Activated CD4-positive, alpha-beta T cell treated with anti-CD3 and anti-CD28 coated beads for 36 hours (primary cell): ENCODE measurements around the gene MUSTN1. TPM values are rescaled to one million over a fixed set of nuclear protein-coding genes. Genes with fewer than 3 reads are reported as not detected.

Experiments
- ATAC-seq: fragments of 200-7000 bp; cut with Tn5 transposase; one replicate; pipeline ENCODE4 v1.10.0; 2021; ENCODE audit warnings: mild to moderate bottlenecking, moderate library complexity
- CTCF ChIA-PET: fragments of 350-600 bp; sonication (Branson Sonifier 250); formaldehyde crosslinking; loops from one replicate; lab custom pipeline; 2021; ENCODE audit warnings: antibody characterized with exemption; lab: Charles Lee
- POLR2A ChIA-PET: fragments of 350-600 bp; sonication (Branson Sonifier 250); formaldehyde crosslinking; loops from one replicate; lab custom pipeline; 2021; ENCODE audit warnings: antibody characterized with exemption, inconsistent platforms; lab: Charles Lee
- DNase-seq: peaks from one replicate; pipeline ENCODE4 v3.0.0-alpha.2; 2020
- H3K27ac Mint-ChIP-seq: one replicate; pipeline ENCODE4 v1.8.0; 2021; ENCODE audit warnings: mixed read lengths
- H3K27me3 Mint-ChIP-seq: one replicate; pipeline ENCODE4 v1.8.0; 2021; ENCODE audit warnings: mixed read lengths
- H3K36me3 Mint-ChIP-seq: one replicate; pipeline ENCODE4 v1.8.0; 2021; ENCODE audit warnings: low read depth, mixed read lengths
- H3K4me1 Mint-ChIP-seq: one replicate; pipeline ENCODE4 v1.8.0; 2021; ENCODE audit warnings: mixed read lengths
- H3K4me3 Mint-ChIP-seq: one replicate; pipeline ENCODE4 v1.8.0; 2021; ENCODE audit warnings: mild to moderate bottlenecking, moderate library complexity, mixed read lengths
- H3K9me3 Mint-ChIP-seq: one replicate; pipeline ENCODE4 v1.8.0; 2021; ENCODE audit warnings: low read depth, mixed read lengths
- intact Hi-C, 2 experiments: fragments of 100-400 bp; cut with DNase I in 1 of 2; cut with micrococcal nuclease in 1 of 2; formaldehyde crosslinking; loops; one replicate each; pipeline versions ENCODE4 v1.14.2 to v1.15.1; 2022 to 2024; cut with DNase I, micrococcal nuclease
- total RNA-seq, 2 experiments: library from RNA; stranded (reverse); gene quantifications; one replicate each; pipeline ENCODE4 v1.2.3, GENCODE V29; 2021

The MUSTN1 gene
- total RNA-seq, 2 experiments from 2014 or later, result 2.8 TPM; not detected in 1

- Mint-ChIP-seq H3K4me3 (no peak overlapping the region), H3K9me3 (no peaks in the 10 kb centered on the region), H3K27ac (no peak overlapping the region), H3K36me3 (peaks cover 5% of the 10 kb centered on the region), H3K27me3 (no peaks in the 10 kb centered on the region), H3K4me1 (peaks cover 13% of the 10 kb centered on the region)
- DNase-seq (no peak), ATAC-seq (no peak)
- CTCF ChIA-PET, result interaction anchor here (0.6 to 2.2 kb wide), 10 partner anchors 8 to 227 kb away, joined by 3 to 9 read pairs (median 4); no protein-coding TSS in a partner anchor
- intact Hi-C loops, result loop anchor here in 1 of 2 experiments (2.0 kb wide), 1 partner anchor 52 kb away; the partner anchor contains the start of gene STIMATE
- POLR2A ChIA-PET, result no interaction called here
These were observed 9.6 kb upstream of the MUSTN1 start for GRCh38 chr3:52844290-52844975.

DNA sequence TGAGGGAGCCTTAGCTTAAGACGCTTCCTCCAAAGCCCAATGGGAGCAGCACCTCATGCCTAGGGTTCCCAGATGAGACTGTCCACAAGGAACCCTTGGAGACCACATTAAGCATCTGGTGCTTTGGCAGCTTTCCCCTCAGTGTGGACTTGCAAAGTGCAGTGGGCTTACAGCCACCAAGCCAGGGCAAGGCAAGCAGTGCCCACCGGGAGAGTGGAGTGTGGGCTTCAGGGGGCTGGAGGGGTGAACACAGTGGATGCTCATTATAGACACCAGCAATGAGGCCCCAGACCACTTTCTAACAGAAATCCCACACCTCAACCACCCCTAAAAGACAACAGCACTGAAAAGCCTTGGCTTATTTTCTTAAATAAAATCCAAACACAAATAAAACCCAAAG is 9.1 kb upstream of the MUSTN1 start:
- no peaks in the 10 kb centered on the region for H3K27me3 Mint-ChIP-seq
- DNase-seq (no peak), ATAC-seq (no peak)
- CTCF ChIA-PET, result interaction anchor here (0.6 to 2.2 kb wide), 6 partner anchors 9 to 94 kb away, joined by 3 to 7 read pairs (median 5); no protein-coding TSS in a partner anchor
- peaks cover 16% of the 10 kb centered on the region for H3K4me1 Mint-ChIP-seq
- no peak overlapping the region for H3K27ac Mint-ChIP-seq
- H3K9me3 Mint-ChIP-seq, result no peaks in the 10 kb centered on the region
- H3K4me3 Mint-ChIP-seq, result no peak overlapping the region
- POLR2A ChIA-PET, result interaction anchor here (0.6 kb wide), 1 partner anchor 71 kb away, joined by 3 read pairs; no protein-coding TSS in a partner anchor
- H3K36me3 Mint-ChIP-seq, result peaks cover 4% of the 10 kb centered on the region
- intact Hi-C loops, result loop anchor here in 1 of 2 experiments (2.0 kb wide), 1 partner anchor 53 kb away; the partner anchor contains the start of gene STIMATE

GRCh38 chr3:52843108-52843865 is 8.5 kb upstream of the MUSTN1 start:
- ATAC-seq (no peak), DNase-seq (no peak)
- intact Hi-C loops, result no loop called here
- H3K36me3 Mint-ChIP-seq, result peaks cover 2% of the 10 kb centered on the region
- no peak overlapping the region for H3K27ac Mint-ChIP-seq
- H3K9me3 Mint-ChIP-seq, result no peaks in the 10 kb centered on the region
- H3K4me3 Mint-ChIP-seq, result no peak overlapping the region
- CTCF ChIA-PET, result interaction anchor here (0.6 to 2.2 kb wide), 6 partner anchors 9 to 376 kb away, joined by 3 to 7 read pairs (median 5); no protein-coding TSS in a partner anchor
- POLR2A ChIA-PET, result interaction anchor here (0.6 kb wide), 1 partner anchor 71 kb away, joined by 3 read pairs; no protein-coding TSS in a partner anchor
- no peaks in the 10 kb centered on the region for H3K27me3 Mint-ChIP-seq
- H3K4me1 Mint-ChIP-seq, result peaks cover 22% of the 10 kb centered on the region

DNA sequence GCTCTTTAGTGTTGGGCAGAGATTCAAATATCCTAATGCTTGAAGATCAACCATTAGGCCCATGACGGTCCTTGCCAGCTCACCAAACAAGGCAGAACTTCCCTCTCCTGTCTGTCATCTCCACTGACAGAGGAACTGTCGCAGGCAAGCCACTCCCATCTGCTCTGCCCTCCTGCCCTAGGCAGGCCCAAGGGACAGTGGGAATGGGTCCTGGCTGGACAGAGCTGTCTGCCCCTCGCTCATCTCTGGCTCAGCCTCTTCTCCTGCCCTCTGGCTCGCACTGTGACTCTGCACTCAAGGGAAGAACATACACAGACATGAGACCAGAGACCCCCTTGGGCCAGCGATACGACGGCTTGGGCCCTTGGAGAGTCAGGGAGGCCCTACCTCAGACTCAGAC is 7.6 kb upstream of the MUSTN1 start:
- H3K27ac Mint-ChIP-seq, result no peak overlapping the region
- ATAC-seq (no peak), DNase-seq (no peak)
- H3K4me1 Mint-ChIP-seq, result peaks cover 30% of the 10 kb centered on the region
- no peak overlapping the region for H3K4me3 Mint-ChIP-seq
- H3K36me3 Mint-ChIP-seq, result peaks cover 2% of the 10 kb centered on the region
- CTCF ChIA-PET, result interaction anchor here (0.6 to 1.5 kb wide), 3 partner anchors 21 to 377 kb away, joined by 3 to 7 read pairs (median 3); no protein-coding TSS in a partner anchor
- POLR2A ChIA-PET, result interaction anchor here (0.6 kb wide), 1 partner anchor 53 kb away, joined by 3 read pairs; no protein-coding TSS in a partner anchor
- H3K9me3 Mint-ChIP-seq, result no peaks in the 10 kb centered on the region
- no peaks in the 10 kb centered on the region for H3K27me3 Mint-ChIP-seq
- intact Hi-C loops, result no loop called here

- intact Hi-C loops, result no loop called here
- no peak for DNase-seq
- H3K36me3 Mint-ChIP-seq, result peaks cover 2% of the 10 kb centered on the region
These were observed 7.1 kb upstream of the MUSTN1 start for GRCh38 chr3:52841981-52842340.

GRCh38 chr3:52841211-52841980 is 6.6 kb upstream of the MUSTN1 start:
- intact Hi-C loops, result no loop called here
- no peak overlapping the region for H3K4me3 Mint-ChIP-seq
- H3K27me3 Mint-ChIP-seq, result no peaks in the 10 kb centered on the region
- POLR2A ChIA-PET, result no interaction called here
- CTCF ChIA-PET, result no interaction called here
- no peak overlapping the region for H3K27ac Mint-ChIP-seq
- ATAC-seq (no peak), DNase-seq (no peak)
- H3K36me3 Mint-ChIP-seq, result peaks cover 2% of the 10 kb centered on the region
- peaks cover 30% of the 10 kb centered on the region for H3K4me1 Mint-ChIP-seq
- H3K9me3 Mint-ChIP-seq, result no peaks in the 10 kb centered on the region

More at GRCh38 chr3:52841981-52842340, 7.1 kb upstream of the MUSTN1 start:
- Mint-ChIP-seq H3K4me3 (no peak overlapping the region), H3K9me3 (no peaks in the 10 kb centered on the region), H3K4me1 (peaks cover 30% of the 10 kb centered on the region), H3K27ac (no peak overlapping the region), H3K27me3 (no peaks in the 10 kb centered on the region)
- ATAC-seq, result no peak
- CTCF ChIA-PET, result no interaction called here
- POLR2A ChIA-PET, result interaction anchor here (0.6 kb wide), 1 partner anchor 53 kb away, joined by 3 read pairs; no protein-coding TSS in a partner anchor

GRCh38 chr3:52839892-52840545 is 5.2 kb upstream of the MUSTN1 start:
- no peak overlapping the region for H3K4me3 Mint-ChIP-seq
- H3K36me3 Mint-ChIP-seq, result peaks cover 2% of the 10 kb centered on the region
- no peaks in the 10 kb centered on the region for H3K27me3 Mint-ChIP-seq
- intact Hi-C loops, result no loop called here
- POLR2A ChIA-PET, result interaction anchor here (0.5 kb wide), 1 partner anchor 841 kb away, joined by 3 read pairs; no protein-coding TSS in a partner anchor
- CTCF ChIA-PET, result interaction anchor here (1.3 kb wide), 1 partner anchor 8 kb away, joined by 6 read pairs; no protein-coding TSS in a partner anchor
- no peaks in the 10 kb centered on the region for H3K9me3 Mint-ChIP-seq
- ATAC-seq (no peak), DNase-seq (no peak)
- H3K4me1 Mint-ChIP-seq, result peaks cover 30% of the 10 kb centered on the region
- H3K27ac Mint-ChIP-seq, result no peak overlapping the region

- Mint-ChIP-seq H3K27ac (no peak overlapping the region), H3K27me3 (no peaks in the 10 kb centered on the region), H3K9me3 (no peaks in the 10 kb centered on the region), H3K36me3 (peaks cover 2% of the 10 kb centered on the region), H3K4me3 (no peak overlapping the region), H3K4me1 (peaks cover 24% of the 10 kb centered on the region)
- ChIA-PET CTCF (interaction anchor here (0.7 to 1.3 kb wide), 7 partner anchors 9 to 325 kb away, joined by 3 to 6 read pairs (median 3); partner anchors contain the start of gene NEK4), POLR2A (interaction anchor here (1.0 kb wide), 1 partner anchor 134 kb away, joined by 3 read pairs; the partner anchor contains the start of genes GLT8D1 and SPCS1)
- no peak for DNase-seq
- ATAC-seq, result no peak
- intact Hi-C loops, result no loop called here
These were observed 4.4 kb upstream of the MUSTN1 start for GRCh38 chr3:52839268-52839575.

GRCh38 chr3:52838561-52839267 is 3.9 kb upstream of the MUSTN1 start:
- H3K27me3 Mint-ChIP-seq, result no peaks in the 10 kb centered on the region
- ATAC-seq (peak; percentile 80), DNase-seq (peak; percentile 22)
- H3K9me3 Mint-ChIP-seq, result no peaks in the 10 kb centered on the region
- H3K27ac Mint-ChIP-seq, result no peak overlapping the region
- no peak overlapping the region for H3K4me3 Mint-ChIP-seq
- peaks cover 23% of the 10 kb centered on the region for H3K4me1 Mint-ChIP-seq
- intact Hi-C loops, result no loop called here
- ChIA-PET POLR2A (interaction anchor here (1.0 kb wide), 1 partner anchor 133 kb away, joined by 3 read pairs; the partner anchor contains the start of genes GLT8D1 and SPCS1), CTCF (interaction anchor here (0.6 to 2.1 kb wide), 11 partner anchors 9 to 325 kb away, joined by 3 to 10 read pairs (median 3); partner anchors contain the start of gene NEK4)
- peaks cover 2% of the 10 kb centered on the region for H3K36me3 Mint-ChIP-seq

GRCh38 chr3:52836986-52837385 is 2.2 kb upstream of the MUSTN1 start:
- no peak for DNase-seq
- Mint-ChIP-seq H3K36me3 (peaks cover 2% of the 10 kb centered on the region), H3K27ac (no peak overlapping the region), H3K4me1 (peaks cover 23% of the 10 kb centered on the region), H3K4me3 (no peak overlapping the region), H3K27me3 (no peaks in the 10 kb centered on the region), H3K9me3 (no peaks in the 10 kb centered on the region)
- ChIA-PET CTCF (interaction anchor here (0.7 to 2.1 kb wide), 5 partner anchors 11 to 266 kb away, joined by 3 to 10 read pairs (median 6); no protein-coding TSS in a partner anchor), POLR2A (no interaction called here)
- no peak for ATAC-seq
- intact Hi-C loops, result no loop called here
